Measurements from ENCODE around the gene WDFY4.

WDFY4 gene

DNA sequence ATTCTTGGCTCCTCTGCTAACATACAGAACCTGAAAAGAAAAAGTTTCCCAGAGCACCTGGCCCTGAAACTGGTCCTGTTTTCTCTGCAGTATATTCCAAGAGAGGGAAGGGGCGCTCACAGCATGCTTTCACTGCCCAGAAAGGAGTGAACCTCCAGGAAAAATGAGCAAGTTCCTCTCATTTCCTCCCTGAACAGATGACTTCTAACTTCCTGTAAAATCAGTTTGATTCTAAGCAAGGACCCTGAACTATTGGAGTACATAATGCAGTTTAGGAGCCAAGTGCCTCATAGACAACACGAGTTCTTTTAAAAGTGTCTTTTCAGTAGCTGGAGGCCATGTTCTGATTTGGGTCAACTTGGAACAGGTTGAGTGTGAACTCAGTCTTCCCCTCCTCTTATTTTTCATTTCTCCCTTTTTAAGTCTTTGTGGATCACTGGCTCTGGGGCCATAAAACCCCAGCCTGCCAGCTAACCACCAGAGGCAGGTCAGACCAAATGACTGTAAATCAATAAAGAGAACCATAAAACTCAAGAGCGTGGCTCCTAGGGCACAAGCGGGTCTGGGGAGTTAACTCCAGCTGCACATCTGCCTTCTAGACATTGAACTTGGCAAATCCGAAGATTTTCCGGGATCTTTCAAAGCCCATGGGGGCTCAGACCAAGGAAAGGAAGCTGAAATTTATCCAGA, 260.9 kb downstream of the WDFY4 start:
- DNase-seq (ENCODE audit: low spot score), result no peak

GRCh38 chr10:48946332-48946731, 261.7 kb downstream of the WDFY4 start:
- DNase-seq (ENCODE audit: low spot score), result no peak

- DNase-seq (ENCODE audit: low spot score), result peak; percentile 13
Measured at GRCh38 chr10:48946891-48947500, 262.3 kb downstream of the WDFY4 start.

- DNase-seq (ENCODE audit: low spot score), result no peak
Measured at GRCh38 chr10:48947690-48948469, 263.2 kb downstream of the WDFY4 start.

GRCh38 chr10:48948470-48949037, 263.9 kb downstream of the WDFY4 start:
- no peak for DNase-seq (ENCODE audit: low spot score)

DNA sequence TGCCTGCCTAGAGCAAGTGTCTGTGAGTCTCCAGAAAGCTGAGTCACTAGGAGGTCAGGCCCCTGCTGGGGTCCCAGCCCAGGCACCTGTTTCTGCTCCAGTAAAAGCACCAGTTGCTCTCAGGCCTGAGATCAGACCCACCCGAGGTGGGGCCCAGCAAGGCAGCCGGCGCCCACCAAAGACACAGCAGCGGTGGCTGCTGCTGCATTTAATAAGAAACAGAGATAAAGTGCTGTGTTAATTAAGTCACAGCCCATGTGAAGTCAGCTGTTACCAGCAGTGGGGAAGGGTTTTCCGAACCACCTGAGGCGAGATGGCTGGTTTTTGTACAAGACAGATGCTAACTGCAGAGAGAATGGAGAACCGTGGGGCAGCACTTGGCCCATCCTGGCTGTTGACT, 267.0 kb downstream of the WDFY4 start:
- no peak for DNase-seq (ENCODE audit: low spot score)

DNA sequence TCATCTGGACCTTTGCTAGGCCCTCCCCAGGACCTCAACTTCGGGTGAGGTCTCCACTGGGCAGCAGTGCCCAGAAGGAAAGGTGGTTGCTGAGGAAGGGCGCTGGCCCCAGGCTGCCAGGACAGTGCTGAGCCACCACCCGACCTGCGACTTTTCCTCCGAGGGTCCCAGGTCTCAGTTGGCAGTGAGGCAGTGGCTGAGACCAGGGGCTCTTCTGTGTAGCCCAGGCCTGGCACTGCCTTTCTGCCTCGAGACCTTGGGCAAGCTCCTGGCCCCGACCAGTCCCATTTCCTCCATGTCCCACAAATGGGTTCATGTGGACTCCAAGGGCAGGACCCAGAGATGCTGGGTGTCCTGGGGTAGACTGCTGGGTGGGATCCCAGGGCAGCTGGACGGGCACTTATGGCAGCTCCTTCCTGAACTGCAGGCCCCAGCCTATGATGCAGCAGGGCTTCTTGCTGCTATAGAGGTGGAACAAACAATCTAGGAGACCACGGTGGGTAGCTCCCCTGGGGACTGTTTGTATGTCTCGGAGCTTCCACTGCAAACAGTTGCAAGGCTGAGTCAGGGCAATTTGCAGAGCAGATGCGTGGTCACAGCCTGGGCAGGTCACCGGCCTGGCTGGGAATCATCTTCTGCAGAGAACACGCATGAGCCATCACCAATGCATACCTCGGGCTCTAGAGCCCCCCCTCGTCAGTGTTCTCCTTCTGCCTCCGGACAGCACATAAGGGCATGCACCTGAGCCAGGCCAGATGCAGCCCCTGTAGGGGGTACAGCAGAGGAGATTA, 272.9 kb downstream of the WDFY4 start:
- DNase-seq (ENCODE audit: low spot score), result no peak

- peak; percentile 13 for DNase-seq (ENCODE audit: low spot score)
Measured at GRCh38 chr10:48958598-48959190, 274.0 kb downstream of the WDFY4 start.

DNA sequence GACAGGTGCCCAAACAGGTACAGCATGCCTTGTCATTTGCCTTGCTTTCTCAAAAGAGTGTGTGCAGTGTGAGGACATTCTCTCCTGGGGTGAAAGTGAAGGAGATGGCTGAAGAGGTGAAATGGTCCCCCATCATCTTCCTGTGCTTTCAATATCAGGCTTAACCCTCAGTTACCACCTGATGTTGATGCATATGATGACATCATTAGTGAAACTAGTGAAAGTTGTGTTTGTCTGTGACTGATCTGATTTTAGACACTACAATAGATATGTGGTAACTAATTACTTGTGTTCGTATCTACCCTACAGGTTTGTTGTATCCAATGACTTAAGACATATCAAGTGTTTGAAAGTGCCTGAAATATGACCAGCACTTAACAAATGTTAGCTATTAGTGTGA, 279.4 kb downstream of the WDFY4 start:
- no peak for DNase-seq (ENCODE audit: low spot score)

DNA sequence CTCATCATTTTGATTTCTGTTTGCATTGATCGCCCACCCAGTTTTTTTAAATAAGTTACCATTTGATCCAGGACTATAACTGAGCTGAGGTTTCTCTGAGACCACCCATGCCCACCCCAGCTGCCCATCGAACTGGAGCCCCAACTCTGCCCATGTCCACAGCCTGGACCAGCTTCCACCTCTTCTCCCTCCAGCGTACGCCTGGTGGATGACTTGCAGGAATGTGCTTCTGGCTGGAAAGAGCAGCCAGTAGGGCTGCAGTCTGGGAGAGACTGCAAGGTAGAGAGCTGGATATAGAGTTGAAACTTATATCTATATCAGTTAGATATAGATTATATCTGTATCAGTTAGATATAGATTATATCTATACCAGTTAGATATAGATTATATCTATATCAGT, 280.8 kb downstream of the WDFY4 start:
- DNase-seq (ENCODE audit: low spot score), result no peak

- no peak for DNase-seq (ENCODE audit: low spot score)
Measured at GRCh38 chr10:48968036-48968435, 283.4 kb downstream of the WDFY4 start.

DNA sequence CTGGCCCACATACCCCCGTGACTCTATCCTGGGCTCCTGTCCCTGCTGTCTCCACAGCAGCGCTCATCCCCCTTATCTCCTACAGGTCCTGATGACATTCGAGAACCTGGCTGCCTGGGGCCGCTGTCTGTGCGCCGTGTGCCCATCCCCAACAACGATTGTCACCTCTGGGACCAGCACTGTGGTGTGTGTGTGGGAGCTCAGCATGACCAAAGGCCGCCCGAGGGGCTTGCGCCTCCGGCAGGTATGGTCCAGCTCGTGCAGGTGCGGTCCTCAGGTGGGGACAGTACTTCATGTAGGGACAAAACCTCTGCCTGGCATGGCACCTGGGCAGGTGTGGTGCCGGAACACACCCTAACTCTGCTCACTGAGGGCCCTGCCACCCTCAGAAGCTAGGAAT, 285.4 kb downstream of the WDFY4 start:
- no peak for DNase-seq (ENCODE audit: low spot score)

- DNase-seq (ENCODE audit: low spot score), result no peak
Measured at GRCh38 chr10:48970654-48971053, 286.0 kb downstream of the WDFY4 start.

- DNase-seq (ENCODE audit: low spot score), result no peak
Measured at GRCh38 chr10:48973065-48973464, 288.4 kb downstream of the WDFY4 start.

GRCh38 chr10:48974510-48975156, 290.0 kb downstream of the WDFY4 start:
- peak; percentile 14 for DNase-seq (ENCODE audit: low spot score)

GRCh38 chr10:48976196-48976595, 291.5 kb downstream of the WDFY4 start:
- peak; percentile 55 for DNase-seq (ENCODE audit: low spot score)

GRCh38 chr10:48978318-48978717, 293.6 kb downstream of the WDFY4 start:
- no peak for DNase-seq (ENCODE audit: low spot score)

DNA sequence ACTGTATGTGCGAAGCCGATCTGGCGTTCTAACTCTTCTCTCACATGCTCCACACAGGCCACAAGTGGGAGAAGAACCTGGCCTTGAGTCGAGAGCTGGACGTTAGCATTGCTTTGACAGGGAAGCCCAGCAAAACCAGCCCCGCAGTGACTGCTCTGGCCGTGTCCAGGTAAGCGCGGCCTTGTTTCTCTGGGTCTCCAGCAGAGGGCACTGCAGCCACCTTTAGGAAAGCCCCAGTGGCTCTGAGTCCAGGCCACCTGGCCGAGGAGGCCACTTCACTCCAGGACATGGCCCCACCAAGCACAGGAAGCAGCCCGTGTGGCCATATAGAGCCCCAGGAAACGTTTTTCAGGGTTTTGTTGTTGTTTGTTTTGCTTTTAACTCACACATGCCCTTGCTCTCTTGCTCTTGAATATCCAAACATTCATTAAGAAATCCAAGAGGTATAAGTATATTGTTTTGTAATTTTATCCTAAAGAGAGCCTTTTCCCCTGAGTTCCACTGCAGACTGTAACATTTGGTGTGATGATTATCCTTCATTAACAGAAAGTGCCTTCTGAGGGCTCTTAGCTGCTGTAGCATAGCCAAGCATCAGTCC, 296.7 kb downstream of the WDFY4 start:
- peak; percentile 59 for DNase-seq (ENCODE audit: low spot score)

GRCh38 chr10:48982584-48982983, 297.9 kb downstream of the WDFY4 start:
- peak; percentile 16 for DNase-seq (ENCODE audit: low spot score)

- DNase-seq (ENCODE audit: low spot score), result no peak
Measured at GRCh38 chr10:48983648-48984351, 299.1 kb downstream of the WDFY4 start.
